Calu3 (cell line): ENCODE results near the gene PCBD1. TPM values are rescaled to one million over a fixed set of nuclear protein-coding genes. Genes with fewer than 3 reads are reported as not detected.

Experiments used
- BruUV-seq: library from RNA; stranded (reverse); fragments of 400-500 nt; replicated peaks from 2 replicates; lab custom pipeline; 2021; lab: Mats Ljungman, UMichigan
- CTCF ChIA-PET: fragments of 300-600 bp; sonication (Branson Sonifier 250); formaldehyde crosslinking; loops from one replicate; lab custom pipeline; 2022; ENCODE audit warnings: antibody characterized with exemption; lab: Charles Lee
- DNase-seq: peaks from one replicate; pipeline ENCODE4 v3.0.0; 2022
- H3K27ac Mint-ChIP-seq: one replicate; pipeline ENCODE4 v1.8.0; 2022; ENCODE audit warnings: mixed read lengths; ENCODE audit not compliant: unreplicated experiment
- H3K27me3 Mint-ChIP-seq: one replicate; pipeline ENCODE4 v1.8.0; 2022; ENCODE audit warnings: mixed read lengths; ENCODE audit not compliant: unreplicated experiment
- H3K36me3 Mint-ChIP-seq: one replicate; pipeline ENCODE4 v1.8.0; 2022; ENCODE audit warnings: mild to moderate bottlenecking, moderate library complexity, mixed read lengths; ENCODE audit not compliant: insufficient read depth, unreplicated experiment
- H3K4me1 Mint-ChIP-seq: one replicate; pipeline ENCODE4 v1.8.0; 2022; ENCODE audit warnings: mild to moderate bottlenecking, low read depth, mixed read lengths; ENCODE audit not compliant: unreplicated experiment
- H3K4me3 Mint-ChIP-seq: one replicate; pipeline ENCODE4 v1.8.0; 2022; ENCODE audit warnings: mild to moderate bottlenecking, low read depth, moderate library complexity, mixed read lengths; ENCODE audit not compliant: unreplicated experiment
- H3K9me3 Mint-ChIP-seq: one replicate; pipeline ENCODE4 v1.8.0; 2022; ENCODE audit warnings: low read depth, mixed read lengths; ENCODE audit not compliant: unreplicated experiment
- intact Hi-C: fragments of 100-400 bp; cut with micrococcal nuclease; formaldehyde crosslinking; loops from one replicate; pipeline ENCODE4 v1.10.0; 2022; ENCODE audit not compliant: unreplicated experiment
- total RNA-seq: library from RNA; stranded (reverse); gene quantifications from 2 replicates; pipeline ENCODE4 v1.2.3, GENCODE V29; 2022
- TF ChIP-seq, protein P1 (sequence below): fragments of 200-600 bp; IDR thresholded peaks from one replicate; pipeline ENCODE4 v1.8.0; 2022; ENCODE audit warnings: antibody characterized with exemption; ENCODE audit not compliant: unreplicated experiment

Gene PCBD1
- total RNA-seq, 1 experiment from 2014 or later, result 193 TPM

DNA sequence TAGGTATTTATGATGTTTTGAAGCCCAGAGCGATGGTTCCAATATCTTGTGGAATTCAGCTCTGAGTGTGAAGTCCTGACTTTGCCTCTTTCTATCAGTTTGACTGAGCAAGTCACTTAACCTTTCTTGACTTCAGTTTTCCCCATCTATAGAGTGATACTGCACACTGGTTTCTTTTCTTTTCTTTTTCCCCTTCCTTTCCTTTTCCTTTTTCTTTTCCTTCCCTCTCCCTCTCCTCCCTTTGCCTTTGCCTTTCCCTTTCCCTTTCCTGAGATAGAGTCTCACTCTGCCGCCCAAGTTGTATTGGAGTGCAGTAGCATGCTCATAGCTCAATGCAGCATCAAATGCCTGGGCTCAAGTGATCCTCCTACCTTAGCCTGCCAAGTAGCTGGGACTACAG lies 52.0 kb downstream of the PCBD1 start:
- CTCF ChIA-PET, result interaction anchor here (0.6 kb wide), 1 partner anchor 1552 kb away, joined by 4 read pairs; no protein-coding TSS in a partner anchor
- TF ChIP-seq, protein P1, sequence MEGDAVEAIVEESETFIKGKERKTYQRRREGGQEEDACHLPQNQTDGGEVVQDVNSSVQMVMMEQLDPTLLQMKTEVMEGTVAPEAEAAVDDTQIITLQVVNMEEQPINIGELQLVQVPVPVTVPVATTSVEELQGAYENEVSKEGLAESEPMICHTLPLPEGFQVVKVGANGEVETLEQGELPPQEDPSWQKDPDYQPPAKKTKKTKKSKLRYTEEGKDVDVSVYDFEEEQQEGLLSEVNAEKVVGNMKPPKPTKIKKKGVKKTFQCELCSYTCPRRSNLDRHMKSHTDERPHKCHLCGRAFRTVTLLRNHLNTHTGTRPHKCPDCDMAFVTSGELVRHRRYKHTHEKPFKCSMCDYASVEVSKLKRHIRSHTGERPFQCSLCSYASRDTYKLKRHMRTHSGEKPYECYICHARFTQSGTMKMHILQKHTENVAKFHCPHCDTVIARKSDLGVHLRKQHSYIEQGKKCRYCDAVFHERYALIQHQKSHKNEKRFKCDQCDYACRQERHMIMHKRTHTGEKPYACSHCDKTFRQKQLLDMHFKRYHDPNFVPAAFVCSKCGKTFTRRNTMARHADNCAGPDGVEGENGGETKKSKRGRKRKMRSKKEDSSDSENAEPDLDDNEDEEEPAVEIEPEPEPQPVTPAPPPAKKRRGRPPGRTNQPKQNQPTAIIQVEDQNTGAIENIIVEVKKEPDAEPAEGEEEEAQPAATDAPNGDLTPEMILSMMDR, result no peak
- Mint-ChIP-seq H3K27me3 (no peaks in the 10 kb centered on the region), H3K36me3 (peaks cover under 1% of the 10 kb centered on the region), H3K9me3 (no peaks in the 10 kb centered on the region), H3K4me3 (no peak overlapping the region), H3K4me1 (peaks cover 21% of the 10 kb centered on the region), H3K27ac (no peak overlapping the region)
- no peak for DNase-seq
- intact Hi-C loops, result no loop called here
- no TSS peak for BruUV-seq

DNA sequence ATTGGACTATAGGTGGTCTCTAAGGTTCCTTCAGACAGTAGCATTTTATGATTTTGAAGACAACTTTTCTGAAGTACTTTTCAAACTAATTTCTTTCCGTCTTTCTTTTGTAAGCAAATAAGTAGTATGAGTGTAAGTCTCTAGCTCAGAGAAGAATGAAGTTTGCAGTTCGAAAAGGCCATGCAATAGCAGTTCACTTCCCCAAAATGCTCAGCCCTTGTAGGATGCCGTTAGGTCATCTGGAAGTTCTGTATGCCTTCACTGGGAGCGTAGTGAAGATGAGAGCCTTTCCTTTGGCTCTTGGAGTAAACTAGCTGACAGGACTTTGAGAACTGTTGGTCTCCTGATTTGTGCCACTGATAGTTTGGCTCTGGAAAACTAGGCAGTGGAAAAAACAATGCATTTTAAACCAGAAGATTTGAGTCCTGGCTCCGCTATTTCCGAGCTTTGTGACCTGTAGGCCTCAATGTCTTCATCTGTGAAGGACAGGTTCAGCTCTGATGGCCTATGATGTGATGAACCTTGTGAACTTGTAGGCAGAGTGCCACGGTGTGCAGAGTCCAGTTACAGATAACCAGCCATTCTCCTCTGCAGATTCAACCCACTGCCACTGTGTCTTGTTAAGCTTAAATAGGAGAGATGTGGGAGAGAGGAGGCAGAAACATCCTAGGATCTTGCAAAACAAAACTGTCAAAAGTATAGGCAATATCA lies 53.8 kb downstream of the PCBD1 start:
- Mint-ChIP-seq H3K4me3 (no peak overlapping the region), H3K27me3 (no peaks in the 10 kb centered on the region), H3K27ac (no peak overlapping the region), H3K9me3 (no peaks in the 10 kb centered on the region), H3K36me3 (peaks cover 12% of the 10 kb centered on the region), H3K4me1 (peaks cover 37% of the 10 kb centered on the region)
- intact Hi-C loops, result loop anchor here (5.0 kb wide), 1 partner anchor 33 kb away; no protein-coding TSS in a partner anchor
- DNase-seq, result no peak
- CTCF ChIA-PET, result no interaction called here
- no TSS peak for BruUV-seq
- TF ChIP-seq, protein P1, result no peak

DNA sequence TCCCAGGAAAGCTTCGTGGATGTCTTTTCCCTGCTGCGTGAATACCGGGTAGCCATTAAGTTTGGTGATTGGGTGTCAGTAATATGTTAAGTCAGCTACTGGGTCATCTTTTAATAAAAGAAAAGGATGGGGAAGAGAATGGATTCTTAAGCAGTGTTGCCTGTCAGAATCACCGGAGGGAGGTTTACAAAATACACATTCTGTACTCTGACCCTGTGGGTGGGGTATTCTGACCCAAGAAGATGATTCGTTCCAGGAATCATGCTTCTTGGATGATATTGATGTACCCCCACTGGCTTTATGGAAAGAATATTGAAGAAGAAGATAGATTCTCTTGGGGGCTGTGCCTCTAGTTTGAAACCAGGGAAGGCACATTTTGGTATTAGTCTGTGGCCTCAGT lies 54.3 kb downstream of the PCBD1 start:
- intact Hi-C loops, result loop anchor here (5.0 kb wide), 1 partner anchor 33 kb away; no protein-coding TSS in a partner anchor
- TF ChIP-seq, protein P1, result no peak
- DNase-seq, result no peak
- H3K36me3 Mint-ChIP-seq, result peaks cover 12% of the 10 kb centered on the region
- H3K9me3 Mint-ChIP-seq, result no peaks in the 10 kb centered on the region
- H3K27ac Mint-ChIP-seq, result no peak overlapping the region
- no peaks in the 10 kb centered on the region for H3K27me3 Mint-ChIP-seq
- no peak overlapping the region for H3K4me3 Mint-ChIP-seq
- CTCF ChIA-PET, result no interaction called here
- BruUV-seq, result no TSS peak
- peaks cover 42% of the 10 kb centered on the region for H3K4me1 Mint-ChIP-seq

DNA sequence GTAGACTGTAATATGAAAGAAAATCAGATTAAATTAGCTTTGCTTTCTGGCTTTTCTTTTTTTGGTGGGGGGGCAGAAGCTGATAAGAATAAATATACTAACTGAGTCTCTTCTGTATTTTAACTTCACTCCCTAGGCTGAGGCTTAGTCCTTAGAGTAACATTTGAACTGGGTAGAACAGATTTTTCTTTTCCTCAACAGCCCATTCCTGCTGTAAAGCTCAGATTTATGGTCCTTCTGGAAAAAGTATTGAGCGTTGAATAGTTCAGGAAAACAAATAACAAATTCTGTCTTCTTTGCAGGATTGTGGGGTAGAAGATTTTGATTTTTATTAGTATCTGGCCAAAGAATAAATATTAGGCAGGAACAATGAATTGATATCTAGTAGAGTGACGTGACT lies 54.8 kb downstream of the PCBD1 start:
- H3K36me3 Mint-ChIP-seq, result peaks cover 12% of the 10 kb centered on the region
- no peak overlapping the region for H3K4me3 Mint-ChIP-seq
- CTCF ChIA-PET, result no interaction called here
- peaks cover 47% of the 10 kb centered on the region for H3K4me1 Mint-ChIP-seq
- intact Hi-C loops, result loop anchor here (5.0 kb wide), 1 partner anchor 34 kb away; no protein-coding TSS in a partner anchor
- no peak overlapping the region for H3K27ac Mint-ChIP-seq
- no peak for DNase-seq
- BruUV-seq, result no TSS peak
- H3K9me3 Mint-ChIP-seq, result no peaks in the 10 kb centered on the region
- no peaks in the 10 kb centered on the region for H3K27me3 Mint-ChIP-seq
- TF ChIP-seq, protein P1, result no peak

Other genes with a start within 250 kb of the PCBD1 start
- gene ADAMTS14, start 216.1 kb downstream of the PCBD1 start, total RNA-seq, result 0.12 and 0.14 TPM in 2 replicates
- gene TBATA, start 103.2 kb downstream of the PCBD1 start, total RNA-seq, result not detected in 2 replicates
- 75.8 and 84.6 TPM in 2 replicates for gene SGPL1, start 72.6 kb downstream of the PCBD1 start, total RNA-seq